GM10266 (cell line): ENCODE data around the gene MIOS.

ENCODE experiments used
- DNase-seq: peaks from one replicate; pipeline ENCODE4 v3.0.0; 2012; ENCODE audit errors: extremely low spot score
- CTCF ChIP-seq: IDR thresholded peaks from 2 replicates; pipeline ENCODE4 v1.5.1; 2012; ENCODE audit warnings: mild to moderate bottlenecking, low read depth; ENCODE audit not compliant: control insufficient read depth, insufficient read depth; ENCODE audit errors: missing control alignments

The MIOS gene

GRCh38 chr7:7539152-7539551 lies 27.5 kb upstream of the MIOS start:
- TF ChIP-seq CTCF = no peak
- DNase-seq = no peak

GRCh38 chr7:7539711-7540110 lies 27.0 kb upstream of the MIOS start:
- no peak for TF ChIP-seq CTCF
- DNase-seq = no peak

- no peak for TF ChIP-seq CTCF
- no peak for DNase-seq
Measured at GRCh38 chr7:7542251-7542835, 24.3 kb upstream of the MIOS start.

DNA sequence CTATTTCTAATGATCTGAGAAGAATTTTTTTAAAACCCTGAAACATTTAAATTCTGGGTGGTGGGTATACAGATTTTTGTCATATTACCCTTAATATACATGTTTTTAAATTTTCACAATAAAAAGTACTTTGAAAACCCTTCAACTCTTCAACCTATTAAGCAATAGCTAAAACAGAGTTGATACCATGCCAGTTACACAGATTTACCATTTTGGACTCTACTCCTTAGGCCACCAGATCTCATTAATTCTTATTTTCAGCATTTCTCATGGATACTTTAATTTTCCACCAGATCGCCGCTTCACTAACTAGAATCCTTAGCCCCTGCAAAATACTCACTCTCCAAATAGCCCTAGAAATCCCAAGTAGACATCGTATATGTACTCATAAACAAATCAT lies 18.3 kb upstream of the MIOS start:
- no peak for TF ChIP-seq CTCF
- no peak for DNase-seq

DNA sequence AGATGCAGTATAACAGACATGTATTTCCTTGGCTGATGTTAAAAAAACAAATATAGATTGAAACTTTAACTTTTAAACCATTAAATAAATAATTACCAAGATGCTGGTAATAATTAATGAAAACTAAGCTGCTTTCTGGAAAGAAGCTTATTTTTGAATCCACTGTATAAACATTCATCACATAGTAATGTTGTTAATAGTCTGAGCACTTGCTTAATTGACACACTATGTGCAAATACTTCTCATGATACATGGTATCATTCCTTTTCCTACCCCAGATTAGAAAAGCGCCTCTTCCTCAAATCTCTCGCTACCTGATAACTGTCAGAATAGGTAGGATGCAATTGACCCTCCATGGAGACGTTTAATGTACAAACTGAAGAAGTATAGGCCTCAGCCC lies 16.0 kb upstream of the MIOS start:
- TF ChIP-seq CTCF = no peak
- DNase-seq = no peak

DNA sequence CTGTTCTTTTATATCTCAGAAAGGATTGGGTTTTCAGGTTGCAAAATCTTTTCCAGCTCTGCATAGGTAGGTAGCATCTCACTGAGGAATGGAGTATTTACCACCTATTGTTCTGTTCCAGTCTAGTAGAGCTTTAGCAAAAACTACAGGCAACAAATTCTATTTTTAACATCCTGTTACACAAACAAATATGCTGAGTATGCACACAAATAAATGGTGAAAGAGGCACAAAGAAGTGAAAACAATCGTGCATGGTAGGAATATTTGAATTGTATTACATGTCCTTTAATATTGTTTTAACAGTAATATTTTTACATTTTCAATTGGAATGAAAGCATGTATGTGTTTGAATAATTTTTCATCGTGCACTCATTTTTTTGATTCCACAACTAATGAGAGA lies 14.5 kb upstream of the MIOS start:
- TF ChIP-seq CTCF = no peak
- DNase-seq = no peak

GRCh38 chr7:7553386-7553785 lies 13.3 kb upstream of the MIOS start:
- no peak for TF ChIP-seq CTCF
- DNase-seq = no peak
